Stimulated activated CD4-positive, alpha-beta T cell treated with anti-CD3 and anti-CD28 coated beads, Interleukin-2, amount 100 ng/mL, for 4 hours (primary cell): ENCODE measurements around the gene RNF148.
"Not testable (repeated sequence)": the region's sequence is repeated elsewhere in the genome, so short reads cannot be mapped to it uniquely, and the experiment has no call there.

ENCODE experiments used
- DNase-seq: peaks from one replicate; pipeline ENCODE4 v3.0.0-alpha.2; 2020; ENCODE audit warnings: low read depth

RNF148 gene

DNA sequence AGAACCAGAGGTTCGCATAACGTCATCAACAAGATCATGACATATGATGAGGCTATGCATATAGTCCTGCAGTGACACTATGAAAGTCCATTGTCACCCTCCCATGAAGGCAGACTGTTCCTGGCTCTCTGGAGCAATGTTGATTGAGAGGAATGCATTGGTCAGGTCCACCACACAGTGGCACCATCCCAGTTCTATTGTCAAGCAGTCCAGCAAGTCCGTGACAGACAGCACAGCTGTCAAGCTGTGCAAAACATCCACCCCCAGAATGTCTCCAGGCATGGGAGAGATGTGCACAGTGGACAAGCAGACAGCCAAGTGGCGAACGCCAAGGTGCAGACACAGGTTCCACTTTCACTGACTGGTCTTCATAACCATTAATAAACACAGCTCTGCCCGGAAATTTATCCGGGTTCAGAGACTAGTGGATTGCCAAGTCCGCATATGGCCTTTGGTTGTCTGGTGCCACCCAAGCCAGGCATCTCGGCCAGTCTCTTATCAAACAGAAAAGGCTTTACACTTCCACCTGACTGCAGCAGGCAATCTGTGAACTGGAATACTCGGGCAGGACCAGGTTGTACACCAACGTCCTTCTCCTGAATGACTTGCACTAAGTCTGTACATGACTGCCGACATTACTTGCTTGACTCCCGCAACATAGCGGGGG lies 11.0 kb downstream of the RNF148 start:
- DNase-seq: no peak

DNA sequence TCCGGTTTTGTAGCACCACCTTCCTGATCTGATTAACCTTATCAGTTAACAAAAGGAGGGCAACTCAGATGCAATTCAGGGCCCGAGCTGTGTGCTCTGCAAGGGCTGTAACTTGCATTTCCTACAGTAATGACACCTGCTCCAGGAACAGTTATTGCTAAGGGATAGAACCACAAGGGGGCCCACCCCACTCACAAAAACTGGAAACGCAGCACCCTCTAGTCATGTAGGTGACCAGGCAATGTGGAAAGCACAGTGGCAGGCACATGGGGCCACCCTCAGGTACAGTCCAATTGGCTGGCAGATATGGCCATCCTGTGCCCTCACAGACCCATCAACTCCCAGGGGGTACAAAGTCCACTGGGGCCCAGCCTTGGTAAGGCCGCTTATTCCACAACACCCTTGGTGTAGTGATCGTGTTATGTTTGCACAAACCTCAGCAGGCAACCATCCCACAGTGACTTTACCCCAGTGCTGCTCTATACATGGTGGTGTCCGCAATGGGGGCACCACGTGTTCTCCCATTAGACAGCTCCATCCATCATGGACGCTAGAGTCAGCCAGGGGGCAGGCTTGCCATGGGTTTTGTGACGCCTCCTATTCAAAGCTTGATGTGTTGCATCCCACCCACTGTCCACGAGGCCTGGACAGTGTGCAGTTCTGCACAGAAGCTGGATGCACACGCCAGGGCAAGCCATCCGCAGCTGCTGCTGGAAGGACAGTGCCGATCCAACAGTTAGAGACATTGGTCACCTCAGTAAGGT lies 13.2 kb downstream of the RNF148 start:
- no peak for DNase-seq

DNA sequence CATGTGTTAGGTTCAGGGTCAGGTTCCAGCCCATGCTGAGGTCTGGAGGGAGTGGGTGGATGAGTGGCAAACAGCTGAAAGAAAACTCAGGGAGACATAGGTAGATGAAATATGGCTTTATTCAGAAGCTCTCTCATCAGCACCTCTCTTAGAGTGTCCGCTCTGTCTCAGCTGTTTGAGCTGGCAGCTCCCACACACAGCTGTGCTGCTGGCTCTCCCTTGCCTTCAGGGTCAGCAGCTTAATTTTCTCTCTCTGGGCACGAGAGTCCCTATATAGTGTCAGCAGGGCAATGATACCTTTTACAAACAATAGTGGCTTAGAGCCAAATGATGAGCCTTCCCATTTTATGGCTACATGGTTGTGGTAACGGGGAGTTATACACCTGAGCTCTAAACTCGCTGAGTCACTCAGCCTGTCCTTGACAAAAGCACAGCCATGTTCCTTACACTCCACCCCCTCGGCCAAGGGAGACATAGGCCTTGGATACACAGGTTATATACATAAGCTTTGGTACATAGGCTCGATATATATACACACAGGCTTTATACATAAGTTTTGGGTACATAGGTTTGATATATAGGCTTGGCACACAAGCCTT lies 14.2 kb downstream of the RNF148 start:
- no peak for DNase-seq

DNA sequence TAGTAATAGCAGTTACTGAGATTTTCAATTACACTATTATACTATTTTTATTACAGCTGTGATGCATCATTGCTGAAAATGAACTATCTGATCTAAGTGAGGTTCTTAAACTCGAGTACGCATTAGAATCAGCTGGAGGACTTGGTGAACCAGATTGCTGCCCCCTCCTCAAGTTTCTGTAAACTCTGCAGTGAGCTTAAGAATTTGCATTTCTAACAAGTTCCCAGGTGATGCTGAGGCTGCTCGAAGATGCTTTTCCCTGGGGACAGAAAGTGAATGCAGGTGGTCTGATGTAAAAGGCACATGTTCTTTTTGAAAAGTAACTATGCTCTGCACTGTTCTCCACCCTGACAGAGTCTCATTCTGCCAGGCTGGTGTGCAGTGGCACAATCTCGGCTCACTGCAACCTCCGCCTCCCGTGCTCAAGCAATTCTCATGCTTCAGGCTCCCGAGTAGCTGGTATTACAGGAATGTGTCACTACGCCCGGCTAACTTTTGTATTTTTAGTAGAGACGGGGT lies 16.3 kb downstream of the RNF148 start:
- DNase-seq: no peak

DNA sequence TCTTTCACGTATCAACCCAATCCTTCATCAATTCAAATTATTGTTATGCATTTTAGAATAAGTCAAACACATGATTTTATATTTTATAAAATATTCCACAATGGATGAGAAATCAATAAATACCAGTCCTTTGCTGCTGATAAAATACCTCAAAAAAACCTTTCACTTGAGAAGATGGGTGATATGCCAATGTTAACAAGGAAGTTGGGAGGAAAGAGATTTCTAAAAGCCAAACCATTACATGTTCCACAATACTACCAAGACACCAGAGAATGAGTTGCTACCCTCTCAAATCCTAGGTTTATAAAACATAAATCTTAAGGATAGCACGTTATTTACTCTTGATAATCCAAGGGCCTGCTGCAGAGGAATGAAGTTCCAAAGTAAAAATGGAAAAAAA lies 18.2 kb downstream of the RNF148 start:
- DNase-seq: no peak

DNA sequence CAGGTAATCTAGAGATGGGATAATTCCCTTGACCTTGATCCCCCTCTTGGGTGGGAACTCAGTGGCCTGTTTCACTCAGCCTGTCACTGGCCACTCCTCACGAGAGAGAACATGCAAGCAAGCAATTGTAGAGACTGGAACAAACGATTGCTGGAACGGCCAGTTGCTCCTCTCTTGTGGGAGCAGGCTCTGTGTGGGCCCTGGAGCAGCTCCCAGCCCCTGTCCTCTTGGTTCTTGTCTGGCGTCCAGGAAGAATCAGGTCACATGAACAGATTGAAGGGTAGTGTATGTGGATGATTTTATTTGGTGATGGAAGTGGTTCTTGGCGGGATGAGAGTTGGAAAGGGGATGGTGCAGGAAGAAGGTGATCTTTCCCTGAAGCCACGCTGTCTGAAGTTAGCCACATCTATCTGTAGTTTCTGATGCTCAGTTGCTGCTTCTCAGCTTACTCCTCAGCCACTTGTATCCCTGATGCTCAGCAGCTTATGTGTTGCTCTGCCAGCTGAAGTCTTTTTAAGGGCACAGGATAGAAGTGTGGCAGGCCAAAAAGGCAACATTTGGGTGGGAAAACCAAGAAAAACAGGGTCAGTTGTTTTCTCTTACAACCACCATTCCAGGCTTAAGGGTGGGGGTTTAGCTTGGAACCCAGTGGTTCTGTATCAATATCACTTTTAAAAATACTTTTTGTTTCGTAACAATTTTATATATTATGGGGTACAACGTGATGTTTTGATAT lies 19.7 kb downstream of the RNF148 start:
- no peak for DNase-seq

DNA sequence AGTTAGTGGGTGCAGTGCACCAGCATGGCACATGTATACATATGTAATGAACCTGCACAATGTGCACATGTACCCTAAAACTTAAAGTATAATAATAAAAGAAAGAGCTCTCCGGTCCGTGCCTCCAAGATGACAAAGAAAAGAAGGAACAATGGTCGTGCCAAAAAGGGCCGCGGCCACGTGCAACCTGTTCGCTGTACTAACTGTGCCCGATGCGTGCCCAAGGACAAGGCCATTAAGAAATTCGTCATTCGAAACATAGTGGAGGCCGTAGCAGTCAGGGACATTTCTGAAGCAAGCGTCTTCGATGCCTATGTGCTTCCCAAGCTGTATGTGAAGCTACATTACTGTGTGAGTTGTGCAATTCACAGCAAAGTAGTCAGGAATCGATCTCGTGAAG lies 21.5 kb downstream of the RNF148 start:
- DNase-seq: not testable (repeated sequence)

DNA sequence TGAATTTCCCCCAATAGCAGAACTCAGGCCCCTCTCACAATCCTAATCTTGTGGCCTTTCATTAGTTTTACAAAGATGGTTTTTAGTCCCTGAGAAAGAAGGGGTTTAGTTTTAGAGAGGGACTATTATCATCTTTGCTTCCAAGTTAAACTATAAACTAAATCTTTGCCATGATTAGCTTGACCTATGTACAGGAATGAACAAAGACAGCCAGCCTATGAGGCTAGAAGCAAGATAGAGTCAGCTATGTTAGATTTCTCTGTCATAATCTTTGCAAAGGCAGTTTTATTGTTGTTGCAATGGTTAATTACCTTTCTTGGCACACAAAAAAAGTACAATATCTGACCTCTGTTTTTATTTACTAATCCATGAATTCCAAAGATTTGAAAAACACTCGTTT lies 22.9 kb downstream of the RNF148 start:
- no peak for DNase-seq

DNA sequence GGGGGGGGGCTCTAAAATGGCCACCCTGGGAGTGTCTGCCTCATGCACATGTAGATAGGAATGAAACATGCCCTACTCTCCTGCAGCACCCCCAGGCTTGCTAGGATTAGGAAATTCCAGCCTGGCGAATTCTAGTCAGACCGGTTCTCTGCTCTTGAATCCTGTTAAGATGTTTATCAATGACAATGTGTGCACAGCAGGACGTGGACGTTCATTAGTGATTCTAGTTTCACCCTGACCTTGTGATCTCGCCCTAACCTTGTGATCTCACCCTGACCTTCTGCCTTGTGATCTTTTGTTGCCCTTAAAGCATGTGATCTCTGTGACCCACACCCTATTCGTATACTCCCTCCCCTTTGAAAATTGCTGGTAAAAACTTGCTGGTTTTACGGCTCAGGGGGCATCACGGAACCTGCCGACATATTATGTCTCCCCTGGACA lies 23.4 kb downstream of the RNF148 start:
- DNase-seq: not testable (repeated sequence)

DNA sequence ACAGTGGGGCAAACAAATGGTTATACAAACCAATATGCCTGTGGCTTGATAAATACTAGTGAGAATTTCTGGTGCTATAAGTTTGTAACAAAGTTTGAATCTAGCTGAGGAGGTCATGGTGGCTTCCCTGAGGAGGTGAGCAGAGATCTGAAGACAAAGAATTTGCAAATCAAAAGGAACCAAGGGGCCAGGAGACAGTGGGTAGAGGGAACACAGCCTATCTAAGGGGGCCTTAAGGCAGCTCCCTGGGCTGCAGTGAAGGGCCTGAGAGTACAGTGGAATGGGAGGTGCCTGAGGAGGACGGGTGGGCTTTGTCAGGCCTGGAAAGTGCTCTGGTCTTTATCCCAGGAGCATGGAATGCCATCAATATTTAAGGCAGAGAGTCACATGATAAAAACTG lies 25.6 kb downstream of the RNF148 start:
- no peak for DNase-seq

DNA sequence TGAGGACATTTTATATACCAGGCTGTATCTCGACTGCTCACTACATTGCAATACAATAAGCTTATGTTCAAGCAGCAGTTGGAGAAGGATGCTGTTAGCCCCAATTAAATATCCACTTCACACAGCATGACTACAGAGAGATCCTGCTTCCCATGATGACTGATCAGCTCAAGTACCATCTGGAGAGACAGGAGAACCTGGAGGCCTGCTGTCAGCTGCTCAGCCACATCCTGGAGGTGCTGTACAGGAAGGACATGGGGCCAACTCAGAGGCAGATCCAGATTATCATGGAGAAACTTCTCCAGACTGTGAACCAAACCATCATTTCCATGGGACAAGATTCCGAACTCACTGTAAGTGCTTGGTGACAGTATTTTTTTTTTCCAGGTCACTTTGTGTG lies 26.3 kb downstream of the RNF148 start:
- DNase-seq: no peak

DNA sequence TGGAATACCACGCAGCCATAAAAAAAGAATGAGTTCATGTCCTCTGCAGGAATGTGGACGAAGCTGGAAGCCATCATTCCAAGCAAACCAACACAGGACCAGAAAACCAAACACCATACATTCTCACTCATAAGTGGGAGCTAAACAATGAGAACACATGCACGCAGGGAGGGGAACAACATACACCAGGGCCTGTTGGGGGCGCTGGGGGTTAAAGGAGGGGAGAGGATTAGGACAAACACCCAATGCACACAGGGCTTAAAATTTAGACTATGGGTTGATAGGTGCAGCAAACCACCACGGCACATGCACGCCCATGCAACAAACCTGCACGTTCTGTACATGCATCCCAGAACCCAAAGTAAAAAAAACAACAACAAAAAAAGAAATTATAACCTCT lies 27.1 kb downstream of the RNF148 start:
- no peak for DNase-seq

DNA sequence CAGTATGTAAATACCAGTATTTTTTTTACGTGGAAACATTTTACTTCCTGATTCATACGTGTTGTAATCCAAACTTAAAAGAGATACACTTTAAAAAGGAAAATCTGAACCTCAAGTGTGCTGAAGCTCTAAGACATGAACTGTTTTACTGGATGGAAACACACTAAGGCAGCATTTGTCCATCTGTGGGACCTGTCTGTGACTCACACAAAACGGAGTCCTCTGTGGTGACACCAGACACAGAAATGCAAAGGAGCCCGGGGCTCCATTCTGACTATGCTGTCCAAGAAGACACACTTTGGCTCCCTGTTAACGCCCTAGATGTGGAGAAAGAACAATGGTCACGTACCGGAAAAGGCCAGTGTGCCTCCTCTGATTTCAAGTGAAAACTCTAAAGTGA lies 27.7 kb downstream of the RNF148 start:
- DNase-seq: no peak

DNA sequence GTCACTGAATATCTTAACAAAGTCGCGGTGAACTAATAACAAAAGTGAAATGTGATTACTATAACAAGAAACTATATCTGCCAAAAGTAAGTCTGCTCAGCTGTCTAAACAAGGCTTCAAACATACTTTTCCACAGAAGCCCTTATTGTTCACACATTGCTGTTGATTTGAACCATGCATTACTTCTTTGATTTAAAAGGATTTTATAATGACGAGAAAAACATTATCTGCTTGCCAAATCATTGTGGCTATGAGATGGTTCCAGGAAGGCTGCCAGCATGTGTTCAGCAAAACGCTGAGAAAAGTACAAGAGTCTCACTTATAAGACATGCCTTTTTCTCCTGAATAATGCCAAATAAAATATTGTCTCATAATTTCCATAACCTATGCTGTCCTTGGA lies 28.2 kb downstream of the RNF148 start:
- no peak for DNase-seq

DNA sequence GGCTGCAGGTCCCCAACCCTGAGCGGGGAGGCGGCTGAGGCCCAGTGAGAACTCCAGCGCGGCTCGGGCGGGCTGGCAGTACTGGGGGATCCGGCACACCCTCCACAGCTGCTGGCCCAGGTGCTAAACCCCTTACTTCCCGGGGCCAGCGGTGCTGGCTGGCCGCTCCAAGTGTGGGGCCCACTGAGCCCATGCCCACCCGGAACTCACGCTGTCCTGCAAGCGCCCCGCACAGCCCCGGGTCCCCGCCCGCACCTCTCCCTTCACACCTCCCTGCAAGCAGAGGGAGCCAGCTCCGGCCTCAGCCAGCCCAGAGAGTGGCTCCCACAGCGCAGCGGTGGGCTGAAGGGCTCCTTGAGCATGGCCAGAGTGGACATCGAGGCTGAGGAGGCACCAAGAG lies 28.8 kb downstream of the RNF148 start:
- DNase-seq: no peak

DNA sequence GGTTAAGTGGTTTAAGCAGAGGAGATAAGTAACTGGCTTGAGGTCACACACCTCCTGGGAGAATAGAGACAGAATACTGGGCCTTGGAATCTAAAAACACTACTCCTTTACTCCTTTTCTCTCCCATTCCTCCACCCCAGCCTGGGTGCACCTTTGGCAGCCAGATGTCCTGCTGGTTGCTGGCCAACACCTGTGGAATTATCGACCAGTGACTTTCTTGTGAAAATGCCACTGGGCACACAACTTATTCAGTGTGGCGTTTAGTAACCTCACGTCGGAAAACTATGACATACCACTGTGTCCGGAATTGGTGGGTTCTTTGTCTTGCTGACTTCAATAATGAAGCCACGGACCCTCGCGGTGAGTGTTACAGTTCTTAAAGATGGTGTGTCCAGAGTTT lies 30.2 kb downstream of the RNF148 start:
- no peak for DNase-seq

DNA sequence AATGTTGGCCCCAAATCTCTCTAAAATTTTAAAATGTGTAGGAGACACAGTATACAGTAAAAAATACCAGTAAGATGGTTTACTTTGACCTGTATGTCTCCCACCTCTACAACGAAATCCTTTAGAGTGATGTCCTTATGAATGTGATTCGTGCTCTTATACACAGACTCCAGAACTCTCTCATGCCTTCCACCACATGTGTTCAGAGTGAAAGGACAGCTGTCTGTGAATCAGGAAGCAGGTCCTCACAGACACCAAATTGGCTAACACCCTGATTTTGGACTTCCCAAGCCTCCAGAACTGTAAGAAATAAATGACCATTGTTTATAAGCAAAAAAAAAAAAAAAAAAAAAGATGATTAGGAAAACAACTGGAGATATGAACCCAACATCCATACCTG lies 39.0 kb downstream of the RNF148 start:
- DNase-seq: no peak

DNA sequence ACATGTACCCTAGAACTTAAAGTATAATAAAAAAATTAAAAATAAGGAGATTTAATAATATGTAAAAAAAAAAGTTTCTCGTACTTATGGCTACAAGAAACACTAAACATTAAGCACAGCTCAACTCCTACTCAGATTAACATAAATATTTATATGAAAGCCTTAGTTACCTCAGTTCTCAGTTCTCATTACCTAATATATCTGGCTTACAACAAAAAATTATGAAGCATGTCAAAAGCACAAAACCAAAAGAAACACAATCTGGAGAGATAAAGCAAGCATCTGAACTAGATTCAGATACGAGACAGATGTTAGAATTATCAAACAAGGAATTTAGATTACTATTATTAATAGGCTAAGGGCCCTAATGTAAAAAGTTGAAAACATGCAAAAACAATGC lies 43.9 kb downstream of the RNF148 start:
- DNase-seq: no peak

DNA sequence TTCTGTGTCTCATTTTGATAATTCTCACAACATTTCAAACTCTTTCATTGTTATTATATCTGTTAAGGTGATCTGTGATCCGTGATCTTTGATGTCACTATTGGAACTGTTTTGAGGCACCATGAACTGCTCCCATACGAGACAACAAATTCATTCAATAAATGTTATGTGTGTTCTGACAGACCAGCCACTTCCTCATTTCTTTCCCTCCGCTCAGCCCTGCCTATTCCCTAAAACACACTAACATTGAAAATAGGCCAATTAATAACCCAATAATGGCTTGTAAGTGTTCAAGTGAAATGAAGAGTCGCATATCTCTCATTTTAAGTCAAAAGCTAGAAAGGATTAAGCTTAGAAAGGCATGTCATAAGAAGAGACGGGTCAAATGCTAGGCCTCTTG lies 49.0 kb downstream of the RNF148 start:
- DNase-seq: no peak

DNA sequence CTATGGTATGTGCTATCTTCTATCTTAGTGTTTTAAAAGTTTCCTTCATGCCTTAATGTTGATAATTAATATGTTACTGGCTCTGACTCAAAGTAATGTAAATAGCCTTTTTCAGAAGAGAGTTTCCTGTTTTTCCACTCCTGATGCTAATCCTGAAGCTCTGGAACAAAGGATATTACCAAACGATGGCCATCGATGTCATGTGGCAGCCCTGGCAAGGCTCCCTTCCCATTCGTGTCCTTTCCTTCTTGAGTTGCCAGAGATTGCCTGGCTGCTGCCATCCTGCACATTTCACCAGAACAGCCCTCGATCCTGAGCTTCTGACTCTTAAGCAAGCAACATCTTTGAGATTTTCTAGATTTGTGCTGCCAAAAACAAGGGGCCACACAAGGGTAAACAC lies 49.8 kb downstream of the RNF148 start:
- DNase-seq: no peak
